ENCODE data around the gene PEX7.
"Not testable (repeated sequence)": the region's sequence is repeated elsewhere in the genome, so short reads cannot be mapped to it uniquely, and the experiment has no call there.

The PEX7 gene

GRCh38 chr6:136846046-136846445, 23.7 kb downstream of the PEX7 start:
- no peak overlapping the region for H3K27ac ChIP-seq (ENCODE audit: low read depth, low read length)
- no peak overlapping the region for H3K9ac ChIP-seq (ENCODE audit: low read depth, low read length)
- H3K4me3 ChIP-seq (ENCODE audit: low read depth, low read length): no peak overlapping the region
- no peaks in the 10 kb centered on the region for H3K9me3 ChIP-seq (ENCODE audit: control insufficient read depth, insufficient read depth, low read length)
- H3K36me3 ChIP-seq (ENCODE audit: control insufficient read depth, insufficient read depth, low read length): no peaks in the 10 kb centered on the region
- no peaks in the 10 kb centered on the region for H3K4me1 ChIP-seq (ENCODE audit: control insufficient read depth, insufficient read depth, low read length)
- H3K27me3 ChIP-seq (ENCODE audit: control insufficient read depth, insufficient read depth, low read length): no peaks in the 10 kb centered on the region

DNA sequence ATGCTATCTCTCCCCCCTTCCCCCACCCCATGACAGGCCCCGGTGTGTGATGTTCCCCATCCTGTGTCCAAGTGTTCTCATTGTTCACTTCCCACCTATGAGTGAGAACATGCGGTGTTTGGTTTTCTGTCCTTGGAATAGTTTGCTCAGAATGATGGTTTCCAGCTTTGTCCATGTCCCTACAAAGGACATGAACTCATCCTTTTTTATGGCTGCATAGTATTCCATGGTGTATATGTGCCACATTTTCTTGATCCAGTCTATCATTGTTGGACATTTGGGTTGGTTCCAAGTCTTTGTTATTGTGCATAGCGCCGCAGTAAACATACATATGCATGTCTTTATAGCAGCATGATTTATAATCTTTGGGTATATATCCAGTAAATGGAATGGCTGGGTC, 24.1 kb downstream of the PEX7 start:
- H3K4me1 ChIP-seq (ENCODE audit: control insufficient read depth, insufficient read depth, low read length); H3K9ac ChIP-seq (ENCODE audit: low read depth, low read length); H3K9me3 ChIP-seq (ENCODE audit: control insufficient read depth, insufficient read depth, low read length); H3K27ac ChIP-seq (ENCODE audit: low read depth, low read length); H3K36me3 ChIP-seq (ENCODE audit: control insufficient read depth, insufficient read depth, low read length); H3K27me3 ChIP-seq (ENCODE audit: control insufficient read depth, insufficient read depth, low read length); H3K4me3 ChIP-seq (ENCODE audit: low read depth, low read length): not testable (repeated sequence)

GRCh38 chr6:136849979-136850563, 27.7 kb downstream of the PEX7 start:
- not testable (repeated sequence) for H3K9ac ChIP-seq (ENCODE audit: low read depth, low read length); H3K4me1 ChIP-seq (ENCODE audit: control insufficient read depth, insufficient read depth, low read length); H3K27me3 ChIP-seq (ENCODE audit: control insufficient read depth, insufficient read depth, low read length); H3K36me3 ChIP-seq (ENCODE audit: control insufficient read depth, insufficient read depth, low read length); H3K27ac ChIP-seq (ENCODE audit: low read depth, low read length); H3K4me3 ChIP-seq (ENCODE audit: low read depth, low read length); H3K9me3 ChIP-seq (ENCODE audit: control insufficient read depth, insufficient read depth, low read length)

- H3K4me1 ChIP-seq (ENCODE audit: control insufficient read depth, insufficient read depth, low read length): no peaks in the 10 kb centered on the region
- no peaks in the 10 kb centered on the region for H3K27me3 ChIP-seq (ENCODE audit: control insufficient read depth, insufficient read depth, low read length)
- no peak overlapping the region for H3K27ac ChIP-seq (ENCODE audit: low read depth, low read length)
- 0 out of 2 replicates have a peak, but pooled peaks cover 4% of the 10 kb centered on the region for H3K36me3 ChIP-seq (ENCODE audit: control insufficient read depth, insufficient read depth, low read length)
- H3K4me3 ChIP-seq (ENCODE audit: low read depth, low read length): no peak overlapping the region
- H3K9ac ChIP-seq (ENCODE audit: low read depth, low read length): no peak overlapping the region
- no peaks in the 10 kb centered on the region for H3K9me3 ChIP-seq (ENCODE audit: control insufficient read depth, insufficient read depth, low read length)
Measured at GRCh38 chr6:136859430-136859829, 37.0 kb downstream of the PEX7 start.

GRCh38 chr6:136860043-136860442, 37.7 kb downstream of the PEX7 start:
- H3K27ac ChIP-seq (ENCODE audit: low read depth, low read length): no peak overlapping the region
- H3K4me3 ChIP-seq (ENCODE audit: low read depth, low read length): no peak overlapping the region
- H3K27me3 ChIP-seq (ENCODE audit: control insufficient read depth, insufficient read depth, low read length): no peaks in the 10 kb centered on the region
- no peak overlapping the region for H3K9ac ChIP-seq (ENCODE audit: low read depth, low read length)
- no peaks in the 10 kb centered on the region for H3K9me3 ChIP-seq (ENCODE audit: control insufficient read depth, insufficient read depth, low read length)
- no peaks in the 10 kb centered on the region for H3K4me1 ChIP-seq (ENCODE audit: control insufficient read depth, insufficient read depth, low read length)
- H3K36me3 ChIP-seq (ENCODE audit: control insufficient read depth, insufficient read depth, low read length): 0 out of 2 replicates have a peak, but pooled peaks cover 4% of the 10 kb centered on the region

GRCh38 chr6:136862662-136863061, 40.3 kb downstream of the PEX7 start:
- no peaks in the 10 kb centered on the region for H3K27me3 ChIP-seq (ENCODE audit: control insufficient read depth, insufficient read depth, low read length)
- no peak overlapping the region for H3K27ac ChIP-seq (ENCODE audit: low read depth, low read length)
- H3K9me3 ChIP-seq (ENCODE audit: control insufficient read depth, insufficient read depth, low read length): no peaks in the 10 kb centered on the region
- no peaks in the 10 kb centered on the region for H3K36me3 ChIP-seq (ENCODE audit: control insufficient read depth, insufficient read depth, low read length)
- no peak overlapping the region for H3K9ac ChIP-seq (ENCODE audit: low read depth, low read length)
- no peaks in the 10 kb centered on the region for H3K4me1 ChIP-seq (ENCODE audit: control insufficient read depth, insufficient read depth, low read length)
- no peak overlapping the region for H3K4me3 ChIP-seq (ENCODE audit: low read depth, low read length)

- Histone ChIP-seq H3K4me1 (ENCODE audit: control insufficient read depth, insufficient read depth, low read length) (no peaks in the 10 kb centered on the region), H3K27ac (ENCODE audit: low read depth, low read length) (no peak overlapping the region), H3K27me3 (ENCODE audit: control insufficient read depth, insufficient read depth, low read length) (no peaks in the 10 kb centered on the region), H3K9ac (ENCODE audit: low read depth, low read length) (no peak overlapping the region), H3K9me3 (ENCODE audit: control insufficient read depth, insufficient read depth, low read length) (no peaks in the 10 kb centered on the region), H3K36me3 (ENCODE audit: control insufficient read depth, insufficient read depth, low read length) (no peaks in the 10 kb centered on the region), H3K4me3 (ENCODE audit: low read depth, low read length) (no peak overlapping the region)
Measured at GRCh38 chr6:136863752-136864151, 41.4 kb downstream of the PEX7 start.

- H3K9ac ChIP-seq (ENCODE audit: low read depth, low read length): no peak overlapping the region
Measured at GRCh38 chr6:136864676-136865075, 42.3 kb downstream of the PEX7 start.

DNA sequence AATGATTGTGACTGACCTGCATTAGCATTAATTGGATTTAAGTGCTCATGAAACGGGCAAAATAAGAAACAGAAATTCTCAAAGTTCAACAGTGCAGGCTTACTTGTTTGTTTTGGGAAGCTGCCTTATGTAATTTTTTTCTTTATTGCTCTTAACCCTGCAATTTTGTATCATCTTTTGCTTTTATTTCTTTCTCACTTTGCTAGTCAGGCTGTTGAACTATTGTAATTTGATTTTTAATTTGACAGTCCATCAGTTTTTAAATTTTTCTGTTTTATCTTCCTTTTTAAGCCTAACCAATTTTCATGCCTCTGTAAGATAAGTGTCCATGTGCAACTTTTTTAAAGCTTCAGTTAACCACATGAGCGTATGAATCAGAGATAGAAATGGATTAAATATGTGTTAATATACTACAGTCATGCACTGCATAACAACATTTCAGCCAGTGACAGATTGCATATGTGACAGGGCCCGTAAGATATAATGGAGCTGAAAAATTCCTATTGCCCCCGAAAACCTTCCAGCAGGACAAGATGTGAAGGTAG, 44.6 kb downstream of the PEX7 start:
- H3K27me3 ChIP-seq (ENCODE audit: control insufficient read depth, insufficient read depth, low read length): no peaks in the 10 kb centered on the region
- peaks cover 4% of the 10 kb centered on the region; the same call in 1 of the 2 replicates for H3K36me3 ChIP-seq (ENCODE audit: control insufficient read depth, insufficient read depth, low read length)
- no peak overlapping the region for H3K4me3 ChIP-seq (ENCODE audit: low read depth, low read length)
- H3K4me1 ChIP-seq (ENCODE audit: control insufficient read depth, insufficient read depth, low read length): no peaks in the 10 kb centered on the region
- H3K9me3 ChIP-seq (ENCODE audit: control insufficient read depth, insufficient read depth, low read length): no peaks in the 10 kb centered on the region
- no peak overlapping the region for H3K9ac ChIP-seq (ENCODE audit: low read depth, low read length)
- no peak overlapping the region for H3K27ac ChIP-seq (ENCODE audit: low read depth, low read length)

More at GRCh38 chr6:136864676-136865075, 42.3 kb downstream of the PEX7 start:
- Histone ChIP-seq H3K4me3 (ENCODE audit: low read depth, low read length) (no peak overlapping the region), H3K4me1 (ENCODE audit: control insufficient read depth, insufficient read depth, low read length) (no peaks in the 10 kb centered on the region), H3K36me3 (ENCODE audit: control insufficient read depth, insufficient read depth, low read length) (no peaks in the 10 kb centered on the region), H3K27me3 (ENCODE audit: control insufficient read depth, insufficient read depth, low read length) (no peaks in the 10 kb centered on the region), H3K27ac (ENCODE audit: low read depth, low read length) (no peak overlapping the region), H3K9me3 (ENCODE audit: control insufficient read depth, insufficient read depth, low read length) (no peaks in the 10 kb centered on the region)

DNA sequence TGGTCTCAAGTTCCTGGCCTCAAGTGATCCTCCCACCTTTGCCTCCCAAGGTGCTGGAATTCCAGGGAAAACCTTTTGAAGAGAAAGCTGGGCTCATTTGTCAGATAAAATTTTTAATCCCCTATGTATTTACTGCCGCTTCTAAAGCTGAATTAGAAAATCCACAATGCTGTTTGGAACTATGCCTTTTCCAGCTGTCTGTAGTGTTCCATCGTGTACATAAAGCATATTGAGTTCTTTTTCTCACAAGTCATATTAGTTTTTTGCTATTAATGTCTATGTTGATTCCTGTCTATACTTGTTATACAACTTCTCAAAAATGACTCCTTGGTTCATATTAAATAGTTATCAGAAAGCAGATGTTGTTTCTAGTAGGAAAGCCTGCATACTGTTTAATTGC, 47.1 kb downstream of the PEX7 start:
- Histone ChIP-seq H3K4me3 (ENCODE audit: low read depth, low read length) (no peak overlapping the region), H3K4me1 (ENCODE audit: control insufficient read depth, insufficient read depth, low read length) (no peaks in the 10 kb centered on the region)

GRCh38 chr6:136873748-136874147, 51.4 kb downstream of the PEX7 start:
- peaks cover 13% of the 10 kb centered on the region; the same call in 1 of the 2 replicates for H3K36me3 ChIP-seq (ENCODE audit: control insufficient read depth, insufficient read depth, low read length)
- H3K27me3 ChIP-seq (ENCODE audit: control insufficient read depth, insufficient read depth, low read length): no peaks in the 10 kb centered on the region
- H3K9me3 ChIP-seq (ENCODE audit: control insufficient read depth, insufficient read depth, low read length): peaks cover 14% of the 10 kb centered on the region
- no peak overlapping the region for H3K9ac ChIP-seq (ENCODE audit: low read depth, low read length)
- H3K27ac ChIP-seq (ENCODE audit: low read depth, low read length): no peak overlapping the region
- H3K4me1 ChIP-seq (ENCODE audit: control insufficient read depth, insufficient read depth, low read length): no peaks in the 10 kb centered on the region
- no peak overlapping the region for H3K4me3 ChIP-seq (ENCODE audit: low read depth, low read length)

More for the DNA sequence above, 47.1 kb downstream of the PEX7 start:
- Histone ChIP-seq H3K9ac (ENCODE audit: low read depth, low read length) (no peak overlapping the region), H3K27me3 (ENCODE audit: control insufficient read depth, insufficient read depth, low read length) (no peaks in the 10 kb centered on the region), H3K36me3 (ENCODE audit: control insufficient read depth, insufficient read depth, low read length) (peaks cover 13% of the 10 kb centered on the region; the same call in 1 of the 2 replicates), H3K27ac (ENCODE audit: low read depth, low read length) (no peak overlapping the region), H3K9me3 (ENCODE audit: control insufficient read depth, insufficient read depth, low read length) (peaks cover 14% of the 10 kb centered on the region)

Data from HUES48 (cell line).